ENCODE data around the gene HOXC13.

- TF ChIP-seq, protein P1, sequence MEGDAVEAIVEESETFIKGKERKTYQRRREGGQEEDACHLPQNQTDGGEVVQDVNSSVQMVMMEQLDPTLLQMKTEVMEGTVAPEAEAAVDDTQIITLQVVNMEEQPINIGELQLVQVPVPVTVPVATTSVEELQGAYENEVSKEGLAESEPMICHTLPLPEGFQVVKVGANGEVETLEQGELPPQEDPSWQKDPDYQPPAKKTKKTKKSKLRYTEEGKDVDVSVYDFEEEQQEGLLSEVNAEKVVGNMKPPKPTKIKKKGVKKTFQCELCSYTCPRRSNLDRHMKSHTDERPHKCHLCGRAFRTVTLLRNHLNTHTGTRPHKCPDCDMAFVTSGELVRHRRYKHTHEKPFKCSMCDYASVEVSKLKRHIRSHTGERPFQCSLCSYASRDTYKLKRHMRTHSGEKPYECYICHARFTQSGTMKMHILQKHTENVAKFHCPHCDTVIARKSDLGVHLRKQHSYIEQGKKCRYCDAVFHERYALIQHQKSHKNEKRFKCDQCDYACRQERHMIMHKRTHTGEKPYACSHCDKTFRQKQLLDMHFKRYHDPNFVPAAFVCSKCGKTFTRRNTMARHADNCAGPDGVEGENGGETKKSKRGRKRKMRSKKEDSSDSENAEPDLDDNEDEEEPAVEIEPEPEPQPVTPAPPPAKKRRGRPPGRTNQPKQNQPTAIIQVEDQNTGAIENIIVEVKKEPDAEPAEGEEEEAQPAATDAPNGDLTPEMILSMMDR (IDR thresholded peaks at IDR 0.05; ENCODE audit: insufficient read depth, low read depth, low read length) = no peak
- peak; percentile 15 for TF ChIP-seq EZH2 (IDR thresholded peaks at IDR 0.05; ENCODE audit: insufficient read depth, low read length)
These were observed 50.1 kb downstream of the HOXC13 start for GRCh38 chr12:53988541-53989226.
